GM23248 (cell line): ENCODE measurements around the gene PXDN.

ENCODE experiments used
- EZH2 ChIP-seq: fragments of 200-600 bp; sonication (generic); IDR thresholded peaks from 2 replicates; pipeline ENCODE4 v1.6.1; 2018; ENCODE audit warnings: antibody characterized with exemption, mild to moderate bottlenecking; ENCODE audit not compliant: insufficient read depth, poor library complexity, severe bottlenecking
- EZH2phosphoT487 ChIP-seq: fragments of 200-600 bp; sonication (generic); IDR thresholded peaks from 2 replicates; pipeline ENCODE4 v1.6.1; 2018; ENCODE audit warnings: antibody characterized with exemption, moderate library complexity, mild to moderate bottlenecking, low read depth; ENCODE audit not compliant: insufficient read depth

DNA sequence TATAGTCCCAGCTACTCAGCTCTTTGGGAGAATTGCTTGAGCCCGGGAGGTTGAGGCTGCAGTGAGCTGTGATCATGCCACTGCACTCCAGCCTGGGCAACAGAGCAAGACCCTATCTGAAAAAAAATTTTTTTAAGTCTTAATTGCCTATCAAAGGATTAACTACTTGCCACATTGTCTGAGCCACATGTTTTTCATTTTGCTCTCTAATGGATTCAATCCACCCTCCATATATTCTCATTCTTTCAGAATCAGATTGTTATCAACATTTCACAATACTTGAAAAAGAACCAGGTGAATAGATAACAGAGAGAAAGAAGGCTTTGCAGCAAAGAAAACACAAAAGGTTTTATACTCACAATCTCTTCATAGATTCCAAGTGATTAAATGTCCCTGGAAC lies 61.0 kb downstream of the PXDN start:
- TF ChIP-seq EZH2 (no peak), EZH2phosphoT487 (no peak)
